Stimulated activated effector memory CD8-positive, alpha-beta T cell treated with anti-CD3 and anti-CD28 coated beads, Interleukin-12 subunit alpha, Interleukin-12 subunit beta, amount 100 ng/mL, for 72 hours (primary cell): ENCODE data around the gene MSMO1.
"Not testable (repeated sequence)": the region's sequence is repeated elsewhere in the genome, so short reads cannot be mapped to it uniquely, and the experiment has no call there.

Source experiments
- ATAC-seq: fragments of 150-1000 bp; cut with Tn5 transposase; 2 replicates; pipeline ENCODE4 v1.10.0; 2021
- DNase-seq, 2 donors: peaks; one replicate each; pipeline ENCODE4 v3.0.0; 2021 to 2022; ENCODE audit warnings: low spot score in 2 of 2
- H3K27ac Mint-ChIP-seq: one replicate; pipeline ENCODE4 v1.8.0; 2022; ENCODE audit warnings: mild to moderate bottlenecking, mixed read lengths
- H3K36me3 Mint-ChIP-seq: one replicate; pipeline ENCODE4 v1.8.0; 2022; ENCODE audit warnings: mild to moderate bottlenecking, mixed read lengths
- H3K4me1 Mint-ChIP-seq: one replicate; pipeline ENCODE4 v1.8.0; 2022; ENCODE audit warnings: mixed read lengths
- H3K4me3 Mint-ChIP-seq: one replicate; pipeline ENCODE4 v1.8.0; 2022; ENCODE audit warnings: mild to moderate bottlenecking, mixed read lengths
- H3K9me3 Mint-ChIP-seq: one replicate; pipeline ENCODE4 v1.8.0; 2022; ENCODE audit warnings: mixed read lengths

The MSMO1 gene

GRCh38 chr4:165327211-165328100 lies at the start of gene MSMO1:
Gene MSMO1 (plus strand): TSS chr4:165327669. CDS start chr4:165333371, 5,702 bp downstream.
- no peak within 1 kb of the TSS for H3K4me3 Mint-ChIP-seq
- peaks cover 39% of the 10 kb centered on the region for H3K4me1 Mint-ChIP-seq
- no peaks in the 10 kb centered on the region for H3K9me3 Mint-ChIP-seq
- H3K27ac Mint-ChIP-seq, result no peak within 1 kb of the TSS
- DNase-seq, result peak; percentile 88 to 98
- ATAC-seq, result peak; percentile 98
- peaks cover 7% of the 10 kb centered on the region for H3K36me3 Mint-ChIP-seq

- H3K4me3 Mint-ChIP-seq, H3K27ac Mint-ChIP-seq, H3K4me1 Mint-ChIP-seq, ATAC-seq, H3K9me3 Mint-ChIP-seq, DNase-seq: not testable (repeated sequence)
- H3K36me3 Mint-ChIP-seq, result peaks cover 15% of the 10 kb centered on the region
Measured at GRCh38 chr4:165279531-165279930, 47.9 kb upstream of the MSMO1 start.

- not testable (repeated sequence) for ATAC-seq, H3K36me3 Mint-ChIP-seq, DNase-seq, H3K9me3 Mint-ChIP-seq, H3K27ac Mint-ChIP-seq, H3K4me3 Mint-ChIP-seq
- peaks cover 24% of the 10 kb centered on the region for H3K4me1 Mint-ChIP-seq
Measured at GRCh38 chr4:165284697-165285096, 42.8 kb upstream of the MSMO1 start.

GRCh38 chr4:165286619-165287340 lies 40.7 kb upstream of the MSMO1 start:
- not testable (repeated sequence) for H3K36me3 Mint-ChIP-seq, H3K9me3 Mint-ChIP-seq, H3K4me3 Mint-ChIP-seq, ATAC-seq, DNase-seq
- Mint-ChIP-seq H3K27ac (peak overlapping the region; percentile 48), H3K4me1 (peaks cover 24% of the 10 kb centered on the region)

GRCh38 chr4:165288226-165288625 lies 39.2 kb upstream of the MSMO1 start:
- Mint-ChIP-seq H3K27ac (no peak overlapping the region), H3K9me3 (no peaks in the 10 kb centered on the region), H3K4me1 (peaks cover 24% of the 10 kb centered on the region), H3K36me3 (no peaks in the 10 kb centered on the region), H3K4me3 (no peak overlapping the region)
- ATAC-seq (no peak), DNase-seq (no peak)

- no peak for ATAC-seq
- H3K36me3 Mint-ChIP-seq, result no peaks in the 10 kb centered on the region
- peaks cover 24% of the 10 kb centered on the region for H3K4me1 Mint-ChIP-seq
- no peak for DNase-seq
- H3K27ac Mint-ChIP-seq, result no peak overlapping the region
- no peaks in the 10 kb centered on the region for H3K9me3 Mint-ChIP-seq
- no peak overlapping the region for H3K4me3 Mint-ChIP-seq
Measured at GRCh38 chr4:165288639-165289422, 38.6 kb upstream of the MSMO1 start.

- H3K27ac Mint-ChIP-seq, result no peak overlapping the region
- H3K4me3 Mint-ChIP-seq, result no peak overlapping the region
- no peaks in the 10 kb centered on the region for H3K9me3 Mint-ChIP-seq
- H3K36me3 Mint-ChIP-seq, result peaks cover 4% of the 10 kb centered on the region
- ATAC-seq (no peak), DNase-seq (no peak)
- H3K4me1 Mint-ChIP-seq, result peaks cover 24% of the 10 kb centered on the region
Measured at GRCh38 chr4:165289423-165289785, 38.1 kb upstream of the MSMO1 start.

- DNase-seq, result no peak
- Mint-ChIP-seq H3K4me1 (peaks cover 9% of the 10 kb centered on the region), H3K27ac (no peak overlapping the region), H3K36me3 (peaks cover 28% of the 10 kb centered on the region), H3K4me3 (no peak overlapping the region), H3K9me3 (no peaks in the 10 kb centered on the region)
- no peak for ATAC-seq
Measured at GRCh38 chr4:165293061-165293460, 34.4 kb upstream of the MSMO1 start.

- Mint-ChIP-seq H3K4me1 (no peaks in the 10 kb centered on the region), H3K4me3 (no peak overlapping the region), H3K27ac (no peak overlapping the region), H3K9me3 (no peaks in the 10 kb centered on the region), H3K36me3 (peaks cover 39% of the 10 kb centered on the region)
- DNase-seq, result no peak
- no peak for ATAC-seq
Measured at GRCh38 chr4:165293927-165294649, 33.4 kb upstream of the MSMO1 start.

GRCh38 chr4:165294907-165295306 lies 32.6 kb upstream of the MSMO1 start:
- H3K4me3 Mint-ChIP-seq, result no peak overlapping the region
- peak; percentile 48 for ATAC-seq

GRCh38 chr4:165297626-165298025 lies 29.8 kb upstream of the MSMO1 start:
- Mint-ChIP-seq H3K9me3 (no peaks in the 10 kb centered on the region), H3K4me3 (no peak overlapping the region), H3K27ac (no peak overlapping the region), H3K36me3 (peaks cover 57% of the 10 kb centered on the region), H3K4me1 (peaks cover 8% of the 10 kb centered on the region)
- no peak for ATAC-seq
- no peak for DNase-seq

More at GRCh38 chr4:165294907-165295306, 32.6 kb upstream of the MSMO1 start:
- no peak for DNase-seq
- no peaks in the 10 kb centered on the region for H3K4me1 Mint-ChIP-seq
- H3K36me3 Mint-ChIP-seq, result peaks cover 47% of the 10 kb centered on the region
- no peak overlapping the region for H3K27ac Mint-ChIP-seq
- H3K9me3 Mint-ChIP-seq, result no peaks in the 10 kb centered on the region

- no peak for ATAC-seq
- peaks cover 8% of the 10 kb centered on the region for H3K4me1 Mint-ChIP-seq
- no peak for DNase-seq
- H3K9me3 Mint-ChIP-seq, result no peaks in the 10 kb centered on the region
- H3K36me3 Mint-ChIP-seq, result peaks cover 64% of the 10 kb centered on the region
- H3K4me3 Mint-ChIP-seq, result no peak overlapping the region
- H3K27ac Mint-ChIP-seq, result no peak overlapping the region
Measured at GRCh38 chr4:165299399-165300060, 27.9 kb upstream of the MSMO1 start.

- no peak for DNase-seq
- peak; percentile 68 for ATAC-seq
- peaks cover 56% of the 10 kb centered on the region for H3K36me3 Mint-ChIP-seq
Measured at GRCh38 chr4:165301833-165302232, 25.6 kb upstream of the MSMO1 start.

GRCh38 chr4:165302658-165303057 lies 24.8 kb upstream of the MSMO1 start:
- no peak overlapping the region for H3K27ac Mint-ChIP-seq
- ATAC-seq (no peak), DNase-seq (no peak)
- no peaks in the 10 kb centered on the region for H3K9me3 Mint-ChIP-seq
- H3K36me3 Mint-ChIP-seq, result peaks cover 48% of the 10 kb centered on the region
- H3K4me1 Mint-ChIP-seq, result peaks cover 8% of the 10 kb centered on the region
- H3K4me3 Mint-ChIP-seq, result no peak overlapping the region

More at GRCh38 chr4:165301833-165302232, 25.6 kb upstream of the MSMO1 start:
- Mint-ChIP-seq H3K4me1 (peaks cover 8% of the 10 kb centered on the region), H3K9me3 (no peaks in the 10 kb centered on the region), H3K27ac (peak overlapping the region; percentile 20), H3K4me3 (peak overlapping the region; percentile 43)
